ENCODE measurements around the gene SMIM14. TPM values are rescaled to one million over a fixed set of nuclear protein-coding genes. Genes with fewer than 3 reads are reported as not detected.
"Not testable (repeated sequence)": the region's sequence is repeated elsewhere in the genome, so short reads cannot be mapped to it uniquely, and the experiment has no call there.

SMIM14 gene
- total RNA-seq, 1 experiment from 2014 or later, result 32.0 TPM

DNA sequence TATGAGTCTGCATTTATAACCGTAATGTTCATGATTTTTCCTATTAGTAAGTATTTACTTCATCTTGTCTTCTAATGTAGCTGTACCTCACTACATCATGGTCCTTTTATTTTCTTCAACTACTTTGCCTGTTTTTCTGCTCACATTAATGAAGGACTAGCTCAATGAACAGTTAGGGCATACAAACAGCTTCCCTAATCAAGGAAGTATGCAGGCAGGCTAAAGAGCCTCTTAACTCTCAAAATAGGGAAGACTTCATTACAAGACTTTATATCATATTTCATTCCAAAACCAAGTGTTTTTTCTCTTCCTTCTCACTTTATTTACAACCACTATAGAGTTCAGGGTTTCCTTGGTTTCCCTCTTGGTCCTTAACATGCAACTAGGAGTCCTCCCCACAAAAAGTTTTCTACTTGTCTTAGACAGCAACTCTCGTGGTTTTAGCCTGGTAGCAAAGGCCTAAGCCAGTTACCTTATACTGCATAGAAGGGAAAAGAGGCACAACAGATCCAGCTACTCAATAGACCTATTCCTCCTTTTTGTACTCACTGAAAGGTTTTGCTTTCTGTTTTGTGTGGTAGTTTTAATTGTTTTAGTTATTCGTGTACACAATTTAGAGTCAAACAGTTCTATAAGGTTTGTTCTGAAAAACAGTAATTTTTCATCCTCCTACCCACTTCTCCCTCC, 40.8 kb downstream of the SMIM14 start:
- no peak for DNase-seq (ENCODE audit: low read depth)

GRCh38 chr4:39596971-39597370, 41.7 kb downstream of the SMIM14 start:
- DNase-seq (ENCODE audit: low read depth), result no peak

DNA sequence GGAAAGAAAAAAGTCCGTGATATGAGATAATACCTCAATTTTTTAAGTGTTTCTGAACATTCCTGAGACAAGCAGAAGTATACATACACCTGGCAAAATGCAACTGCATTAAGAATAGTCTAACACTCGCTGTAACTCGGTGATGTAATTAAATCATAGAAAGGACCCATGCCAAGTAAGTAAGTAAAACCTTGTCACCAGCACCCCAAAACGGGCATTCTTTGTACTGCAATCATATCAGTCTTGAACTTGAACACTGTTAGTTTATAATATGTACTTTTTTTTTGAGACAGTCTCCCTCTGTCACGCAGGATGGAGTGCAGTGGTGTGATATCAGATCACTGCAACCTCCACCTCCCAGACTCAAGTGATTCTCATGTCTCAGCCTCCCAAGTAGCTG, 47.4 kb downstream of the SMIM14 start:
- DNase-seq (ENCODE audit: low read depth), result no peak

GRCh38 chr4:39587881-39588280, 50.8 kb downstream of the SMIM14 start:
- DNase-seq (ENCODE audit: low read depth), result peak; percentile 31

GRCh38 chr4:39574946-39575345, 63.7 kb downstream of the SMIM14 start:
- no peak for DNase-seq (ENCODE audit: low read depth)

DNA sequence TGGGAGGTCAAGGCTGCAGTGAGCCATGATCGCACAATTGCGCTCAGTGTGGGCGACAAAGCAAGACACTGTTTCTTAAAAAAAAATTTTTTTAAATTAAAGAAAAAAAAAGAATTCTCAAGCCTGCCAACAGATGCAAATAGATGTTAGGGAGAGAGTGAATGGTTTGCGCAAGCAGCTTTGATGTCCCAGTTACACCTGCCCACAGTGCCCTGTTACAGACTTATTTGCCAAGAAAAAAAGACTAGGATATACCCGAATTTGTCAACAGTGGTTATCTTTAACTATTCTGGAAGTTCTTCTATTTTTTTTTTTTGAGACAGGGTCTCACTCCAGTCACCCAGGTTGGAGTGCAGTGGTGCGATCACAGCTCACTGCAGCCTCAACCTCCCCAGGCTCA, 67.2 kb downstream of the SMIM14 start:
- no peak for DNase-seq (ENCODE audit: low read depth)

DNA sequence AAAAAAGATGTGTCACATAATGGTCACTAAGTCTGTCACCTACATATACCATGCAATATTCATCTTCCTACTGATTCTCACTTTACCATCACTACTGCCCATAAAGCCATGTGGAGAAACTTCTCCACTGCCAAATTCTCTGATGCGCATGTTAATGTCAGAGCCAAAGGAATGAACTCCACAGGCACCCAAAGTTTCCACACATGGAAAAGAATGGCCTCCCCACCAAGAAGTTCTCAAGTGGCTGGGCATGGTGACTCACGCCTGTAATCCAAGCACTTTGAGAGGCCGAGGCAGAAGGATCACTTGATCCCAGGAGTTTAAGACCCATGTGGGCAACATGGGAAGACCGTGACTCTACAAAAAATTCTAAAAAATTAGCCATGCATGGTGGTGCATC, 67.6 kb downstream of the SMIM14 start:
- DNase-seq (ENCODE audit: low read depth), result no peak

- no peak for DNase-seq (ENCODE audit: low read depth)
Observed at GRCh38 chr4:39569209-39569608, 69.5 kb downstream of the SMIM14 start.

DNA sequence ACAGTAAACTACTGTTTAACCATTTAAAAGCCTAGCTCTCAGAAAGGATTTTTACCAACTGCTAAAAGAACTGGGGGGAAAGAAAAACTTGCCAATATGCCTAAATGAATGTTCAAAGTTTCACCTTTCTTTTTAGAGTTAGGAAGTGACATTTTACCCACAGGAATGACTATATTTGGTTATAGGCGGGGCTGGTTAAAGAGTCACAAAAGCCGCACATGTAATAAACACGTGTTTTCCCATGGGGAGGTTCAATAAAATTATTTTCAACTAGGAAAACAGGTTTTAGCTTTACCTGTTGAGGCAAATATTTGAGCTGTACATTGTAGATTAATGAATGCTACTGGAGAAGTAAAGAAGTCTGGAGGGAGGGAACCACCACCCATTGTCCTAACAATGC, 69.9 kb downstream of the SMIM14 start:
- no peak for DNase-seq (ENCODE audit: low read depth)

DNA sequence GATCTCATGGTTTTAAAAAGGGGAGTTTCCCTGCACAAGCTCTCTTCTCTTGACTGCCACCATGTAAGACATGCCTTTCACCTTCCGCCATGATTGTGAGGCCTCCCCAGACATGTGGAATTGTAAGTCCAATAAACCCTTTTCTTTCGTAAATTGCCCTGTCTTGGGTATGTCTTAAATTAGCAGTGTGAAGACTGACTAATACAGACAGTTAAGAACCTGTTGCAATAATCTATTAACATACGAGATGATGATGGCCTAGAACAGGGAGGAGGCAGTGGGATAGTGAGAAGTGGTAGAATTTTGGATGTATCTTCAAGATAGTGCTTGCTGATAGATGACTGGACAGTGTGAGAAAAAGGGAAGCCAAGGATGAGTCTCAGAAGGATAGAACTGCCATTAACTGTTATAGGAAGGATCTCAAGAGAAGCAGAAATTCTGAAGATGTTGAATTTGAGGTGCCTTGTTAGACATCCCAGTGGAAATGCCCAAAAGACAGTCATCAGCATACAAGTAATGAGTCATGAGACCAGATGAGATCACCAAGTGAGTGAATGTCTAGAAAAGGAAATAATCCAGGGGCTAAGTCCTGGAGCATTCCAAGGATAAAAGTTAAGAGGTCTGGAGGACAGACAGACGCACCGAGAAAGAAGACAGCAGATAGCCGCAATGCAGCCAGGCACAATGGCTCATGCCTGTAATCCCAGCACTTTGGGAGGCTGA, 72.6 kb downstream of the SMIM14 start:
- DNase-seq (ENCODE audit: low read depth), result peak; percentile 84

- no peak for DNase-seq (ENCODE audit: low read depth)
Observed at GRCh38 chr4:39563346-39563847, 75.3 kb downstream of the SMIM14 start.

DNA sequence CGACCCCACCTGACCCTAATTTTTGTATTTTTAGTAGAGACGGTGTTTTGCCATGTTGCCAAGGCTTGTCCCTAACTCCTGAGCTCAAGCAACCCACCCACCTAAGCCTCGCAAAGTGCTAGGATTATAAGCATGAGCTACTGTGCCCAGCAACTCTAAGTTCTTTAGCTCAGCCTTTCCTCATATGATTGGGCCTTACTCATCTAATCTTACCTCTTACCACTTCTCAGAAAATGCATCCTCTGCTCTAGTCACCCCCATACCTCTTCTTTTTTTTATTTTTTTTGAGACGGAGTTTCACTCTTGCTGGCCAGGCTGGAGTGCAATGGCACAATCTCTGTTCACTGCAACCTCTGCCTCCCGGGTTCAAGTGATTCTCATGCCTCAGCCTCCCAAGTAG, 75.9 kb downstream of the SMIM14 start:
- no peak for DNase-seq (ENCODE audit: low read depth)

- DNase-seq (ENCODE audit: low read depth), result no peak
Observed at GRCh38 chr4:39559626-39560025, 79.0 kb downstream of the SMIM14 start.

DNA sequence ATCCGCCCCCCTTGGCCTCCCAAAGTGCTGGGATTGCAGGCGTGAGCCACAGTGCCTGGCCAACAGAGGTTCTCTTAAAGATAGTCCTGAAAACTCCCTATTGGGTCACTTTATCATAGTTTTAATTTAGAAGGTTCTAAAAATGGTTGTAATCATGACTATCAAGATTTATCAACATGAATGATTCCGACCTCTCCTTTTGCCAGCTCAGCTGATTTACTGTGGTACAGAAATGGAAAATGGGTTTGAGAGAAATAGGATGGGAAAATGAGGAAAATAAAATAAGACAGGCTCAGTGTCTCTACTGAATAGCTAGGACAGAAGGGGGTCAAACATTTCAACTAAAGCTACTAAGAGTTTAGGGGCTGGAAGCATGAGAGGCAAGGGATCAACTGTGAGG, 83.2 kb downstream of the SMIM14 start:
- DNase-seq (ENCODE audit: low read depth), result no peak

GRCh38 chr4:39548425-39549067, 90.1 kb downstream of the SMIM14 start:
- DNase-seq (ENCODE audit: low read depth), result no peak

DNA sequence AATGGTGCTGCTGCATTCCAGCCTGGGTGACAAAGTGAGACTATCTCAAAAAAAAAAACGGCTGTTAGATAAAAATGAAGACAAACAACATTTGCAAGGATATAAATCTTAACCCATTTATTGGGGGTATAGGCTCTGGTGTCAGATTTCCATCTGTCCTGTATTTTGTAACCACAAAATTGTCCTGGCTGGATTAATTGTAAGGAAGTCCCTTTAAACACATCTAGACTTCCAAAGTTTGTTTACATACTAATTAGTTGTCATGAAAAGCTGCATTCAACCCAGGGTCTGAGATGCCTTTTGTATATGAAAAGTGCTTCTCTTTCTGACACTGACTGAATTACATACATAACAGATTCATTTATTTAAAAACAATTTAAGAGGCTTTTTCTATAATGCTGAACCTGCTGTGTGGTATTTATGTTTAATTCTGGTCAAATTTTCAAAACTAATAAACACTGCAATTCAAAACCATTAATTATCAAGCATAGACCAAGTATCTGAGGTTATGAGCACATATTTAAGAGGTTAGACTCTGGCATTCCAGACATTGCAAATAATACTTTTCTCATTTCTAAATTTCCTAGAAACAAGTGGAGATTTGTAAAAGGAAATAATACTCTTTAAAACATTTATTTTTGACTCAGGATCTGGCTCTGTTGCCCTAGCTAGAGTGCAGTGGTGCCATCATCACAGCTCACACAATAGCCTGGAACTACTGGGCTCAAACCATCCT, 93.9 kb downstream of the SMIM14 start:
- DNase-seq (ENCODE audit: low read depth), result no peak

DNA sequence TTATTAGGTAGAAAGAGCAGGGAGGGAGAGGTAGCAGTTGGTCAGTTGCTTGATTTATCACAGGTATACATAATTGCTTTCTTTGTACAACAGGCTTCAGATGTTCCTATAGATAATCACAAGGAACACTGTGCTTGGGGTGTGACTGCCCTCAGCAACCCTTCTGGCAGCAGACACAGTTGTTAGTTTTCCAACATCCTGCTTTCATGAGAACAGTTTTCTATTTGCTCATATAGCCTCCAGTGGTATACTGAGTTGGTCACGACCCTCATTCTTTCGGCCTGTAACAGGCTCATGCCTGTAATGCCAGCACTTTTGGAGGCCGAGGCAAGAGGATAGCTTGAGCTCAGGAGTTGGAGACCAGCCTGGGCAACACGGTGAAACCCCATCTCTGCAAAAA, 94.6 kb downstream of the SMIM14 start:
- DNase-seq (ENCODE audit: low read depth), result not testable (repeated sequence)

- no peak for DNase-seq (ENCODE audit: low read depth)
Observed at GRCh38 chr4:39543034-39543433, 95.6 kb downstream of the SMIM14 start.

DNA sequence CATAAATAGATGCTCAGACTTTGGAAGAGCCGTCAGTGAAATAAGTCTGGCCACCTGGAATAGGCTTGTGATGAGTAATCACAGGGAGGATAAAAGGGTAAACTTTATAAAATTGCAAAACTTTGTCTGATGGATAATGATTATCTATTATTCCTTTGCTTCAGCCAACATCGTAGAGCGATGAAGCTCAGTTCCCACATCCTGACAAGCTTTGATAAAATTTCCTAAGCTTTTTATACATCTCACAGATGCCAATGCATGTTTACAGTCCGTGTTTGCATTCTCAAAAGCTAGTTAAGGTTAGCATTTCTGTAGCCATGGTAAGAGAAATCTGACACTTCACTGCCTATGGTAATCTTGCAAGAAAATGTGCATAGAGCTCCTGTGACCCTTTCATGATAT, 96.1 kb downstream of the SMIM14 start:
- DNase-seq (ENCODE audit: low read depth), result no peak

- DNase-seq (ENCODE audit: low read depth), result no peak
Observed at GRCh38 chr4:39541987-39542610, 96.6 kb downstream of the SMIM14 start.

- DNase-seq (ENCODE audit: low read depth), result peak; percentile 18
Observed at GRCh38 chr4:39539089-39539611, 99.5 kb downstream of the SMIM14 start.

Measured in LHCN-M2 (cell line).